ENCODE measurements around the gene SYT1. TPM values are rescaled to one million over a fixed set of nuclear protein-coding genes. Genes with fewer than 3 reads are reported as not detected.

Gene SYT1
- polyA plus RNA-seq, 1 experiment, result 6.8 TPM

- TF ChIP-seq CTCF (IDR thresholded peaks at IDR 0.05; ENCODE audit: low read depth, low read length), result no peak
- H3K4me3 ChIP-seq (ENCODE audit: low read depth, low read length), result no peak overlapping the region
- POLR2A ChIA-PET, result no interaction called here
- DNase-seq (ENCODE audit: low read depth, low spot score), result no peak
- no peak overlapping the region for H3K27ac ChIP-seq (ENCODE audit: low read depth, low read length)
- no peaks in the 10 kb centered on the region for H3K27me3 ChIP-seq (ENCODE audit: control insufficient read depth, insufficient read depth, low read length)
- CTCF ChIA-PET, result interaction anchor here (0.6 kb wide), 1 partner anchor 54 kb away, joined by 3 read pairs; no protein-coding TSS in a partner anchor
- no peaks in the 10 kb centered on the region for H3K9me3 ChIP-seq (ENCODE audit: control insufficient read depth, insufficient read depth, low read length)
Observed at GRCh38 chr12:79324571-79324970, 460.0 kb downstream of the SYT1 start.

- no peak for DNase-seq (ENCODE audit: low read depth, low spot score)
- H3K4me3 ChIP-seq (ENCODE audit: low read depth, low read length), result no peak overlapping the region
- no peaks in the 10 kb centered on the region for H3K27me3 ChIP-seq (ENCODE audit: control insufficient read depth, insufficient read depth, low read length)
- H3K9me3 ChIP-seq (ENCODE audit: control insufficient read depth, insufficient read depth, low read length), result no peaks in the 10 kb centered on the region
- no peak for TF ChIP-seq CTCF (IDR thresholded peaks at IDR 0.05; ENCODE audit: low read depth, low read length)
- no peak overlapping the region for H3K27ac ChIP-seq (ENCODE audit: low read depth, low read length)
- CTCF ChIA-PET, result no interaction called here
- POLR2A ChIA-PET, result interaction anchor here (0.5 kb wide), 1 partner anchor 1838 kb away, joined by 6 read pairs; no protein-coding TSS in a partner anchor
Observed at GRCh38 chr12:79326222-79326621, 461.6 kb downstream of the SYT1 start.

DNA sequence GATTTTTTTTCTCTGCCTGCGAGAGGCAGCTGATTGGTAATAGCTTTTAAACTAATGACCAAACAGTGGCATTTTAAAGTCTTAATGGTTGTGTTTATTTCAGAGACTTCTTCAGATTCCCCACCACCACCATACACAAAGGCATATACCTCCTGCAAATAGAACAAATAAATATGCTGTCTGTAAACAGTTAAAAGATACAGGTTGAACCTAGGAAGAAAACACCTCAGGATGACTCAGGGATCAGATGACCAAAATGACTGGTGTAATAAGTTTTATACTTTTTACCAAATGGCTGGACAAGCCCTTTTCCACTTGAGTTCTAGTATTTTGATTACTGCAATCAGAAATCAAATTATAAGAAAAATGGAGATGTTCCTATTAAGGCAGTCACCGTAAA lies 462.1 kb downstream of the SYT1 start:
- H3K9me3 ChIP-seq (ENCODE audit: control insufficient read depth, insufficient read depth, low read length), result no peaks in the 10 kb centered on the region
- ChIA-PET CTCF (no interaction called here), POLR2A (no interaction called here)
- DNase-seq (ENCODE audit: low read depth, low spot score), result no peak
- H3K4me3 ChIP-seq (ENCODE audit: low read depth, low read length), result no peak overlapping the region
- H3K27ac ChIP-seq (ENCODE audit: low read depth, low read length), result no peak overlapping the region
- no peak for TF ChIP-seq CTCF (IDR thresholded peaks at IDR 0.05; ENCODE audit: low read depth, low read length)
- no peaks in the 10 kb centered on the region for H3K27me3 ChIP-seq (ENCODE audit: control insufficient read depth, insufficient read depth, low read length)

DNA sequence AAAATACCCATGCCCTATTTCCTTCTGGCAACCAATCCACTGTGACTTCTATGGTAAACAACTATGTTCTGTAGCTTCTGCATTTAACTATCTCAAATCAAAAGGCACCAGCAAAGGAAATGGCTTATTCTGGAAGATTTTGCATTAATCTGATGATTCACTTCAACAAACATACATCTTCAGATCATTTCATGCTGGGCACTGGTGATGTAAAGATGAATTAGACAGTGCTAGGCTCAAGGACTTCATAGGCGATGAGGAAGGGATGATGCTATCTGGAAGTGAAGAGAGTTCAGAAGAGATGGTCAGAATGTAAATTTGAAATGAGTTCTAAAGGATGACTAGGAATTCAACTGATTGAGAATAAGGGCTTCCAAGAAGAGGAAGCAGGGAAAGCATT lies 462.9 kb downstream of the SYT1 start:
- H3K27ac ChIP-seq (ENCODE audit: low read depth, low read length), result no peak overlapping the region
- no peaks in the 10 kb centered on the region for H3K9me3 ChIP-seq (ENCODE audit: control insufficient read depth, insufficient read depth, low read length)
- no peaks in the 10 kb centered on the region for H3K27me3 ChIP-seq (ENCODE audit: control insufficient read depth, insufficient read depth, low read length)
- H3K4me3 ChIP-seq (ENCODE audit: low read depth, low read length), result no peak overlapping the region
- ChIA-PET POLR2A (no interaction called here), CTCF (no interaction called here)
- TF ChIP-seq CTCF (IDR thresholded peaks at IDR 0.05; ENCODE audit: low read depth, low read length), result no peak
- DNase-seq (ENCODE audit: low read depth, low spot score), result no peak

DNA sequence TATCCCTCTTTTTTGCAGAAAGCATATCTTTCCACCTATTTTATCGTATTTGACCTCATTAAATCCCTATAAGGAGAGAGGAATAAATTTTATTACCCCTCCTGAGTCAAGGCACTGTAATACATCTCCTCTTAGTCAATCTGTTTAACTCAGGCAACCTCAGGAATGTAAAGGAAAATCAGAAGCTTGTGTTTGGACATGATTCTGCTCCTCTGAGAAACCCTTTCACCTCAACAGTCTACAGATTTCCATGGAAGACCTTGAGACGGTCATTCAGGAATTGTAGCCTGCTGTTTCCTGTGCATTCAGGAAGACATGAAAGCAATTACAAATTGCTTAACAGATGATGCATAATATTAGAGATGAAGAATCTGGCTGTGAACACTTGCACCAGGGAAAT lies 465.4 kb downstream of the SYT1 start:
- no peak overlapping the region for H3K27ac ChIP-seq (ENCODE audit: low read depth, low read length)
- CTCF ChIA-PET, result no interaction called here
- H3K4me3 ChIP-seq (ENCODE audit: low read depth, low read length), result no peak overlapping the region
- H3K27me3 ChIP-seq (ENCODE audit: control insufficient read depth, insufficient read depth, low read length), result no peaks in the 10 kb centered on the region
- no peaks in the 10 kb centered on the region for H3K9me3 ChIP-seq (ENCODE audit: control insufficient read depth, insufficient read depth, low read length)
- TF ChIP-seq CTCF (IDR thresholded peaks at IDR 0.05; ENCODE audit: low read depth, low read length), result no peak
- peak; percentile 7 for DNase-seq (ENCODE audit: low read depth, low spot score)
- POLR2A ChIA-PET, result no interaction called here
